B cell (primary cell): Measurements from ENCODE around the gene APIP. TPM values are rescaled to one million over a fixed set of nuclear protein-coding genes. Genes with fewer than 3 reads are reported as not detected.

Experiments used
- ATAC-seq: fragments of 200-7000 bp; cut with Tn5 transposase; one replicate; pipeline ENCODE4 v1.10.0; 2021; ENCODE audit warnings: low read depth, mild to moderate bottlenecking, moderate number of reproducible peaks, moderate library complexity
- CTCF ChIA-PET: fragments of 350-600 bp; sonication (Branson Sonifier 250); formaldehyde crosslinking; loops from one replicate; lab custom pipeline; 2021; ENCODE audit warnings: antibody characterized with exemption, inconsistent platforms; lab: Charles Lee
- POLR2A ChIA-PET: fragments of 350-600 bp; sonication (Branson Sonifier 250); formaldehyde crosslinking; loops from one replicate; lab custom pipeline; 2021; ENCODE audit warnings: antibody characterized with exemption; lab: Charles Lee
- DNase-seq: peaks from one replicate; pipeline ENCODE4 v3.0.0; 2013
- H2AFZ ChIP-seq: 2 replicates; pipeline ENCODE4 v1.6.1; 2012; ENCODE audit warnings: mild to moderate bottlenecking, low read depth, low read length; ENCODE audit not compliant: insufficient read depth, poor library complexity, severe bottlenecking
- H3K27ac ChIP-seq, 2 donors: 1 replicate in 1 of 2; 2 replicates in 1 of 2; pipeline ENCODE4 v1.5.1; 2012 to 2013; ENCODE audit warnings: low read length in 2 of 2, mild to moderate bottlenecking in 2 of 2, moderate library complexity in 1 of 2
- H3K27me3 ChIP-seq, 4 experiments: fragments of 200-600 bp in 1 of 4; sonication (generic) in 1 of 4; replicated peaks in 1 of 4; 1 replicate in 2 of 4; 2 replicates in 2 of 4; pipeline versions ENCODE4 v1.6.1 to v1.7.0; 2013 to 2016; ENCODE audit warnings: low read length in 3 of 4, mild to moderate bottlenecking in 2 of 4, mixed read lengths in 1 of 4, moderate library complexity in 1 of 4; ENCODE audit not compliant: insufficient read depth in 4 of 4, control insufficient read depth in 3 of 4; ENCODE audit errors: control extremely low read depth in 1 of 4
- H3K36me3 ChIP-seq, 2 experiments: replicated peaks in 1 of 2; 1 replicate in 1 of 2; 2 replicates in 1 of 2; pipeline versions ENCODE4 v1.6.1 to v1.7.1; 2013; ENCODE audit warnings: low read length in 1 of 2; ENCODE audit not compliant: insufficient read depth in 2 of 2, control insufficient read depth in 1 of 2; ENCODE audit errors: control extremely low read depth in 1 of 2, extremely low read depth in 1 of 2
- H3K4me1 ChIP-seq, 2 donors: fragments of 200-600 bp in 1 of 2; sonication (generic) in 1 of 2; 1 replicate in 1 of 2; 2 replicates in 1 of 2; pipeline versions ENCODE4 v1.5.1 to v1.6.1; 2013 to 2017; ENCODE audit warnings: low read length in 2 of 2; ENCODE audit not compliant: control insufficient read depth in 2 of 2, insufficient read depth in 2 of 2
- H3K4me2 ChIP-seq: replicated peaks from 2 replicates; pipeline ENCODE3; 2012; ENCODE audit warnings: mild to moderate bottlenecking, low read depth, low read length; ENCODE audit not compliant: poor library complexity, severe bottlenecking
- H3K4me3 ChIP-seq, 5 experiments: fragments of 200-600 bp in 1 of 5; sonication (generic) in 1 of 5; 1 replicate in 3 of 5; 2 replicates in 2 of 5; pipeline versions ENCODE4 v1.5.1 to v1.7.0; 2011 to 2016; ENCODE audit warnings: low read length in 4 of 5, mild to moderate bottlenecking in 4 of 5, low read depth in 2 of 5, control low read depth in 1 of 5, moderate library complexity in 1 of 5; ENCODE audit not compliant: insufficient read depth in 1 of 5; ENCODE audit errors: control extremely low read depth in 1 of 5, extremely low read depth in 1 of 5
- H3K79me2 ChIP-seq: fragments of 200-600 bp; sonication (generic); one replicate; pipeline ENCODE4 v1.6.0; 2016; ENCODE audit warnings: low read length; ENCODE audit not compliant: control insufficient read depth, insufficient read depth
- H3K9ac ChIP-seq: fragments of 200-600 bp; sonication (generic); 2 replicates; pipeline ENCODE4 v1.6.1; 2017; ENCODE audit warnings: mild to moderate bottlenecking, low read length, moderate library complexity
- H3K9me3 ChIP-seq, 3 donors: one replicate each; pipeline versions ENCODE4 v1.6.1 to v1.7.1; 2013; ENCODE audit warnings: low read length in 2 of 3; ENCODE audit not compliant: control insufficient read depth in 2 of 3, insufficient read depth in 1 of 3; ENCODE audit errors: control extremely low read depth in 1 of 3
- H4K20me1 ChIP-seq: 2 replicates; pipeline ENCODE4 v1.6.0; 2012; ENCODE audit warnings: mild to moderate bottlenecking, low read length; ENCODE audit not compliant: insufficient read depth, control insufficient read depth, poor library complexity, severe bottlenecking
- H3K27ac Mint-ChIP-seq: one replicate; pipeline ENCODE4 v1.8.0; 2021; ENCODE audit warnings: mixed read lengths
- H3K27me3 Mint-ChIP-seq: one replicate; pipeline ENCODE4 v1.8.0; 2021; ENCODE audit warnings: mixed read lengths
- H3K4me1 Mint-ChIP-seq: one replicate; pipeline ENCODE4 v1.8.0; 2021; ENCODE audit warnings: mixed read lengths
- H3K4me3 Mint-ChIP-seq: one replicate; pipeline ENCODE4 v1.8.0; 2021; ENCODE audit warnings: mixed read lengths
- H3K9me3 Mint-ChIP-seq: one replicate; pipeline ENCODE4 v1.8.0; 2022; ENCODE audit warnings: mixed read lengths; ENCODE audit not compliant: insufficient read depth
- EZH2 ChIP-seq: IDR thresholded peaks from 2 replicates; pipeline ENCODE4 v1.6.1; 2012; ENCODE audit warnings: borderline replicate concordance, low read depth, mild to moderate bottlenecking, moderate library complexity, low read length; ENCODE audit not compliant: insufficient read depth, poor library complexity, severe bottlenecking
- WGBS: methylation state at CpG from one replicate; pipeline ENCODE4 v1.1.5; 2013; ENCODE audit warnings: missing lambda C conversion rate; ENCODE audit not compliant: insufficient coverage; 5-methylcytosine and 5-hydroxymethylcytosine counted together
- intact Hi-C: fragments of 100-400 bp; cut with micrococcal nuclease; formaldehyde crosslinking; loops from one replicate; pipeline ENCODE4 v1.10.0; 2022
- polyA plus RNA-seq: library from polyadenylated mRNA; depleted of rRNA; stranded (reverse); fragments of >200 nt; gene quantifications from 2 replicates; pipeline ENCODE4 v1.2.3, GENCODE V29; 2012
- total RNA-seq, 2 donors: library from RNA; stranded (reverse); fragments of 120-200 nt in 1 of 2; gene quantifications; 1 replicate in 1 of 2; 2 replicates in 1 of 2; pipeline versions ENCODE4 v1.2.3 to v1.2.4, GENCODE V29; 2013 to 2022
- TF ChIP-seq, protein P1 (sequence below): fragments of 200-600 bp; IDR thresholded peaks from one replicate; pipeline ENCODE4 v1.8.0; 2022; ENCODE audit warnings: antibody characterized with exemption, mild to moderate bottlenecking

APIP gene
- total and polyA plus RNA-seq, 2 donors (not counting 1 experiment from before 2014, with no cell fraction given), result 6.1 to 19.4 TPM

DNA sequence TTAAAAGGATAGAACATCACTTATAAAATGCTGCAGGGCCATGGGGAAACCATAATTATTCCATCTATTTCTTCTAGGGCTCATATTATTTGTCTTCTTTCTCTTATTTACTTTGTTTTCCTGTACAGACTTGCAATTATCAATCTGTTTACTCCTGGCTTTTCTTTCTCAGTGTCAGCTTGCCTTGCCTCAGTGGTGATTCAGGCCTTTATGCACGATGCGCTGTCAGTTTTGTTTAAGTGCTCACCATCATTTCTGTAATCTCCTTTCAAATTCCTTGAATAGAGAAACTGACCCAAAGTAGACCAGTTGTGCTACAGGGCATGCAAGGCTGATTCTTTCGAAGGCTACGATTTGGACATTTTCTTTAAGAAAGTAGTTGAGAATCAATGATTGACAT lies 5.0 kb upstream of the APIP start:
- H4K20me1 ChIP-seq, result peaks cover 10% of the 10 kb centered on the region
- no peak overlapping the region for H3K4me3 ChIP-seq
- Mint-ChIP-seq H3K4me3 (no peak overlapping the region), H3K9me3 (no peaks in the 10 kb centered on the region), H3K27ac (no peak overlapping the region), H3K27me3 (no peaks in the 10 kb centered on the region), H3K4me1 (peaks cover 28% of the 10 kb centered on the region)
- peaks cover 31% of the 10 kb centered on the region for H3K79me2 ChIP-seq
- DNase-seq (no peak), ATAC-seq (no peak)
- no peak overlapping the region for H2AFZ ChIP-seq
- intact Hi-C loops, result no loop called here
- peaks cover 4 to 6% of the 10 kb centered on the region in 2 donors for H3K4me1 ChIP-seq
- ChIA-PET POLR2A (no interaction called here), CTCF (interaction anchor here (10.1 kb wide), 1 partner anchor 469 kb away, joined by 248 read pairs; no protein-coding TSS in a partner anchor)
- H3K4me2 ChIP-seq, result no peak overlapping the region
- TF ChIP-seq, protein P1, sequence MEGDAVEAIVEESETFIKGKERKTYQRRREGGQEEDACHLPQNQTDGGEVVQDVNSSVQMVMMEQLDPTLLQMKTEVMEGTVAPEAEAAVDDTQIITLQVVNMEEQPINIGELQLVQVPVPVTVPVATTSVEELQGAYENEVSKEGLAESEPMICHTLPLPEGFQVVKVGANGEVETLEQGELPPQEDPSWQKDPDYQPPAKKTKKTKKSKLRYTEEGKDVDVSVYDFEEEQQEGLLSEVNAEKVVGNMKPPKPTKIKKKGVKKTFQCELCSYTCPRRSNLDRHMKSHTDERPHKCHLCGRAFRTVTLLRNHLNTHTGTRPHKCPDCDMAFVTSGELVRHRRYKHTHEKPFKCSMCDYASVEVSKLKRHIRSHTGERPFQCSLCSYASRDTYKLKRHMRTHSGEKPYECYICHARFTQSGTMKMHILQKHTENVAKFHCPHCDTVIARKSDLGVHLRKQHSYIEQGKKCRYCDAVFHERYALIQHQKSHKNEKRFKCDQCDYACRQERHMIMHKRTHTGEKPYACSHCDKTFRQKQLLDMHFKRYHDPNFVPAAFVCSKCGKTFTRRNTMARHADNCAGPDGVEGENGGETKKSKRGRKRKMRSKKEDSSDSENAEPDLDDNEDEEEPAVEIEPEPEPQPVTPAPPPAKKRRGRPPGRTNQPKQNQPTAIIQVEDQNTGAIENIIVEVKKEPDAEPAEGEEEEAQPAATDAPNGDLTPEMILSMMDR, result no peak
- no peak for TF ChIP-seq EZH2
- H3K9ac ChIP-seq, result no peak overlapping the region
- H3K9me3 ChIP-seq, result no peaks in the 10 kb centered on the region
- no peaks in the 10 kb centered on the region for H3K27me3 ChIP-seq
- no peak overlapping the region for H3K27ac ChIP-seq
- H3K36me3 ChIP-seq, result no peaks in the 10 kb centered on the region
- no CpG with 5 or more reads among the region's 4 CpGs for WGBS
